ENCODE results near the gene TUBA1C.

- TF ChIP-seq CTCF (conservative IDR thresholded peaks at IDR 0.05 in 1 of 2, IDR thresholded peaks at IDR 0.05 in 1 of 2; ENCODE audit: low read depth in 1 of 2, low read length in 2 of 2) (no peak), EZH2 (IDR thresholded peaks at IDR 0.05; ENCODE audit: low read length, missing control alignments) (no peak)
Observed at GRCh38 chr12:49231878-49232655, 32.8 kb upstream of the TUBA1C start.

All from fibroblast of lung (primary cell).